Endothelial cell (in vitro differentiated cells): ENCODE results near the gene PTPN9. TPM values are rescaled to one million over a fixed set of nuclear protein-coding genes. Genes with fewer than 3 reads are reported as not detected.
A peak's percentile ranks its signal among the peaks of the same experiment; 100 is the strongest.

ENCODE experiments used
- DNase-seq: peaks from one replicate; pipeline ENCODE4 v3.0.0; 2021; ENCODE audit warnings: low spot score
- H3K27ac Mint-ChIP-seq: one replicate; pipeline ENCODE4 v1.8.0; 2021; ENCODE audit warnings: mixed read lengths, inconsistent platforms; ENCODE audit not compliant: unreplicated experiment
- H3K27me3 Mint-ChIP-seq: one replicate; pipeline ENCODE4 v1.8.0; 2021; ENCODE audit warnings: mild to moderate bottlenecking, moderate library complexity, mixed read lengths, inconsistent platforms; ENCODE audit not compliant: unreplicated experiment
- H3K36me3 Mint-ChIP-seq: one replicate; pipeline ENCODE4 v1.8.0; 2021; ENCODE audit warnings: mild to moderate bottlenecking, low read depth, mixed read lengths, inconsistent platforms; ENCODE audit not compliant: unreplicated experiment
- H3K4me1 Mint-ChIP-seq: one replicate; pipeline ENCODE4 v1.8.0; 2021; ENCODE audit warnings: mild to moderate bottlenecking, mixed read lengths, inconsistent platforms; ENCODE audit not compliant: unreplicated experiment
- H3K4me3 Mint-ChIP-seq: one replicate; pipeline ENCODE4 v1.8.0; 2021; ENCODE audit warnings: mild to moderate bottlenecking, mixed read lengths, inconsistent platforms; ENCODE audit not compliant: unreplicated experiment
- H3K9me3 Mint-ChIP-seq: one replicate; pipeline ENCODE4 v1.8.0; 2021; ENCODE audit warnings: mixed read lengths, inconsistent platforms; ENCODE audit not compliant: unreplicated experiment
- long read RNA-seq: library from polyadenylated mRNA; unstranded; transcript quantifications from one replicate; pipeline ENCODE4 v2.0.0, GENCODE V29; 2020; ENCODE audit not compliant: unreplicated experiment
- total RNA-seq: library from RNA; stranded (reverse); fragmentation: NEBNext Ultra II Directional; extraction: Animal tissue kit (Norgen Biotek cat#: 25700); gene quantifications from one replicate; pipeline ENCODE4 v1.2.1, GENCODE V29; 2021; ENCODE audit not compliant: unreplicated experiment
- TF ChIP-seq, protein P1 (sequence below): fragments of 200-600 bp; sonication (generic); IDR thresholded peaks from one replicate; pipeline ENCODE4 v1.5.0; 2021; ENCODE audit warnings: antibody characterized with exemption; ENCODE audit not compliant: unreplicated experiment

Gene PTPN9
- 41.9 TPM for total RNA-seq
- long read RNA-seq, full-length matches to known transcripts: 15 of 19 reads
- long read RNA-seq, partial matches to known transcripts: 0 of 19 reads
- long read RNA-seq, other reads (novel, unspliced or antisense): 4 of 19 reads

- Mint-ChIP-seq H3K27me3 (peaks cover 4% of the 10 kb centered on the region), H3K4me3 (peak within 1 kb of the TSS; percentile 98), H3K36me3 (no peaks in the 10 kb centered on the region), H3K9me3 (no peaks in the 10 kb centered on the region), H3K4me1 (peaks cover 15% of the 10 kb centered on the region), H3K27ac (peak within 1 kb of the TSS; percentile 89)
- peak; percentile 82 for DNase-seq
- TF ChIP-seq, protein P1, sequence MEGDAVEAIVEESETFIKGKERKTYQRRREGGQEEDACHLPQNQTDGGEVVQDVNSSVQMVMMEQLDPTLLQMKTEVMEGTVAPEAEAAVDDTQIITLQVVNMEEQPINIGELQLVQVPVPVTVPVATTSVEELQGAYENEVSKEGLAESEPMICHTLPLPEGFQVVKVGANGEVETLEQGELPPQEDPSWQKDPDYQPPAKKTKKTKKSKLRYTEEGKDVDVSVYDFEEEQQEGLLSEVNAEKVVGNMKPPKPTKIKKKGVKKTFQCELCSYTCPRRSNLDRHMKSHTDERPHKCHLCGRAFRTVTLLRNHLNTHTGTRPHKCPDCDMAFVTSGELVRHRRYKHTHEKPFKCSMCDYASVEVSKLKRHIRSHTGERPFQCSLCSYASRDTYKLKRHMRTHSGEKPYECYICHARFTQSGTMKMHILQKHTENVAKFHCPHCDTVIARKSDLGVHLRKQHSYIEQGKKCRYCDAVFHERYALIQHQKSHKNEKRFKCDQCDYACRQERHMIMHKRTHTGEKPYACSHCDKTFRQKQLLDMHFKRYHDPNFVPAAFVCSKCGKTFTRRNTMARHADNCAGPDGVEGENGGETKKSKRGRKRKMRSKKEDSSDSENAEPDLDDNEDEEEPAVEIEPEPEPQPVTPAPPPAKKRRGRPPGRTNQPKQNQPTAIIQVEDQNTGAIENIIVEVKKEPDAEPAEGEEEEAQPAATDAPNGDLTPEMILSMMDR: no peak
Measured at GRCh38 chr15:75578948-75579920, at the start of gene PTPN9. Gene PTPN9 (minus strand): TSS chr15:75579315. CDS start chr15:75578776, 539 bp downstream.

GRCh38 chr15:75625542-75626347, 46.6 kb upstream of the PTPN9 start, which contains the start of gene SNUPN:
Gene SNUPN (minus strand): TSS chr15:75625725. CDS start chr15:75621051, 4,674 bp downstream.
- H3K9me3 Mint-ChIP-seq: no peaks in the 10 kb centered on the region
- peak; percentile 88 for DNase-seq
- peaks cover 11% of the 10 kb centered on the region for H3K4me1 Mint-ChIP-seq
- H3K27me3 Mint-ChIP-seq: no peaks in the 10 kb centered on the region
- TF ChIP-seq, protein P1: no peak
- H3K4me3 Mint-ChIP-seq: peak within 1 kb of the TSS; percentile 93
- peak within 1 kb of the TSS; percentile 94 for H3K27ac Mint-ChIP-seq
- H3K36me3 Mint-ChIP-seq: peaks cover 3% of the 10 kb centered on the region

DNA sequence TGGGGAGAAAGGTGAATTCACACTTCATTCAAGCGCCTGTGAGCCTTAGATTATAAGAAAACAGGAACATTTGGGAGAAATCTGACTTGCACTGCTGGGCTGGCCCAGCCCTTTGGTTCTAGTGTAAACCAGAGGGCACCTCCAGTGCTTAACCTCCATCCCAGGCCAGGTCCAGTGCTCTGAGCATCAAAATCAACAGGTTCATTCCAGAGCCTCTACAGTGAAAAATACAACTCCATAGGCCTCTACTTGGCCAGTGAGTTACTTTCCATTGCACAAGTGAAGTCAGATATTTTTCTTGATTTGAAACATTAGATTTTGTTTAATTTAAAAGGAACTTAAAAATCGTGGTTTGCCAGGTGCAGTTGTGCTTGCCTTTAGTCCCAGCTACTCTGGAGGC, 43.4 kb upstream of the PTPN9 start:
- Mint-ChIP-seq H3K27ac (no peak overlapping the region), H3K4me1 (peaks cover 11% of the 10 kb centered on the region), H3K27me3 (no peaks in the 10 kb centered on the region), H3K4me3 (no peak overlapping the region), H3K36me3 (peaks cover 7% of the 10 kb centered on the region), H3K9me3 (no peaks in the 10 kb centered on the region)
- DNase-seq: no peak
- TF ChIP-seq, protein P1: no peak

- H3K27ac Mint-ChIP-seq: no peak overlapping the region
- no peak overlapping the region for H3K4me3 Mint-ChIP-seq
- DNase-seq: no peak
- peaks cover 4% of the 10 kb centered on the region for H3K4me1 Mint-ChIP-seq
- no peaks in the 10 kb centered on the region for H3K27me3 Mint-ChIP-seq
- TF ChIP-seq, protein P1: no peak
- no peaks in the 10 kb centered on the region for H3K9me3 Mint-ChIP-seq
- peaks cover 18% of the 10 kb centered on the region for H3K36me3 Mint-ChIP-seq
Measured at GRCh38 chr15:75620841-75621391, 41.8 kb upstream of the PTPN9 start.
